Neural progenitor cell (in vitro differentiated cells): ENCODE results near the gene GRM2. TPM values are rescaled to one million over a fixed set of nuclear protein-coding genes. Genes with fewer than 3 reads are reported as not detected.

Source experiments
- DNase-seq: peaks from one replicate; pipeline ENCODE4 v3.0.0-alpha.2; 2016; ENCODE audit warnings: low spot score
- H2AFZ ChIP-seq: fragments of 200-600 bp; sonication (generic); replicated peaks from 2 replicates; pipeline ENCODE4 v1.6.1; 2016; ENCODE audit warnings: antibody characterized with exemption
- H3F3A ChIP-seq: fragments of 200-600 bp; sonication (generic); 2 replicates; pipeline ENCODE4 v1.6.1; 2016; ENCODE audit warnings: antibody characterized with exemption, low read depth
- H3K27ac ChIP-seq: fragments of 200-600 bp; sonication (generic); 2 replicates; pipeline ENCODE4 v1.5.1; 2016; ENCODE audit warnings: mild to moderate bottlenecking
- H3K27me3 ChIP-seq: fragments of 200-600 bp; sonication (generic); 2 replicates; pipeline ENCODE4 v1.6.1; 2016; ENCODE audit warnings: mild to moderate bottlenecking, moderate library complexity
- H3K36me3 ChIP-seq: fragments of 200-600 bp; sonication (generic); 2 replicates; pipeline ENCODE4 v1.5.1; 2016
- H3K4me1 ChIP-seq: fragments of 200-600 bp; sonication (generic); 2 replicates; pipeline ENCODE4 v1.6.1; 2016; ENCODE audit warnings: mixed run types
- H3K4me2 ChIP-seq: fragments of 200-600 bp; sonication (generic); 2 replicates; pipeline ENCODE4 v1.6.1; 2016
- H3K4me3 ChIP-seq: fragments of 200-600 bp; sonication (generic); 2 replicates; pipeline ENCODE4 v1.5.1; 2016
- H3K79me2 ChIP-seq: fragments of 200-600 bp; sonication (generic); 2 replicates; pipeline ENCODE4 v1.6.1; 2016; ENCODE audit warnings: low read depth
- H3K9ac ChIP-seq: fragments of 200-600 bp; sonication (generic); 2 replicates; pipeline ENCODE4 v1.6.1; 2016
- H3K9me3 ChIP-seq: fragments of 200-600 bp; sonication (generic); 2 replicates; pipeline ENCODE4 v1.5.1; 2016; ENCODE audit warnings: low read depth
- H4K20me1 ChIP-seq: fragments of 200-600 bp; sonication (generic); 2 replicates; pipeline ENCODE4 v1.6.1; 2016; ENCODE audit warnings: low read depth
- H3K27ac Mint-ChIP-seq: 3 replicates; pipeline ENCODE4 v1.8.0; 2021; ENCODE audit warnings: mixed read lengths
- H3K27me3 Mint-ChIP-seq: 2 replicates; pipeline ENCODE4 v1.8.0; 2022; ENCODE audit warnings: low read depth, mild to moderate bottlenecking, inconsistent platforms, moderate library complexity, mixed read lengths; ENCODE audit not compliant: insufficient read depth
- H3K36me3 Mint-ChIP-seq: 3 replicates; pipeline ENCODE4 v1.8.0; 2021; ENCODE audit warnings: mixed read lengths
- H3K4me1 Mint-ChIP-seq: 3 replicates; pipeline ENCODE4 v1.8.0; 2021; ENCODE audit warnings: mixed read lengths
- H3K4me3 Mint-ChIP-seq: 3 replicates; pipeline ENCODE4 v1.8.0; 2021; ENCODE audit warnings: mild to moderate bottlenecking, moderate library complexity, mixed read lengths
- H3K9me3 Mint-ChIP-seq: 3 replicates; pipeline ENCODE4 v1.8.0; 2020; ENCODE audit warnings: mixed read lengths
- EZH2 ChIP-seq: fragments of 200-600 bp; sonication (generic); IDR thresholded peaks from 2 replicates; pipeline ENCODE4 v1.6.1; 2017; ENCODE audit warnings: antibody characterized with exemption, mild to moderate bottlenecking, moderate library complexity
- EZH2phosphoT487 ChIP-seq: fragments of 200-600 bp; sonication (generic); IDR thresholded peaks from 2 replicates; pipeline ENCODE4 v1.6.1; 2017; ENCODE audit warnings: antibody characterized with exemption
- total RNA-seq: library from RNA; depleted of rRNA; stranded (reverse); fragments of >200 nt; gene quantifications from 2 replicates; pipeline ENCODE4 v1.2.3, GENCODE V29; 2015; ENCODE audit warnings: low replicate concordance
- TF ChIP-seq, protein P1 (sequence below): fragments of 200-600 bp; sonication (generic); IDR thresholded peaks from 2 replicates; pipeline ENCODE4 v1.5.1; 2017; ENCODE audit warnings: antibody characterized with exemption, mild to moderate bottlenecking

The GRM2 gene
- total RNA-seq, 1 donor from 2014 or later: 1.9 TPM

DNA sequence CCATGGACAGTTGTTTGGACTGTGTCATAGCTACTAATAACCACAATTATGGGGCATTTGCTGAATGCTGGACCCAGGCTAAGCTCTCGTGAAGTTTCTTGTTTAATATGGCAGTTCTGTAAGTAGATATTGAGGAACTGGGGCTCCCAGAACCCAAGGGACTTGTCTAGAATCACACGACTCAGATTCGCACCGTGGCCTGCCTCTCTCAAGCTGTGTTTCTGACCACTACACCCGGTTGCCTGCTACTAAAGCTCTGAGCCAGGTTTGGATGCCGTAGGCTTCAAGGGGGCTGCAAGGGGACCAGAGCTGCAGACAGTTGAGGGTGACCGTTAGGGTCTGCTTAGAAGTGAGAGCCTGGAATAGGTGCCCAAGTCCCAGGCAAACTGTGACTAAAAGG is 24.3 kb upstream of the GRM2 start:
- peaks cover 3% of the 10 kb centered on the region for H3K27me3 Mint-ChIP-seq
- no peak for DNase-seq
- no peak overlapping the region for H3K4me3 Mint-ChIP-seq
- peak overlapping the region; percentile 20 for H2AFZ ChIP-seq
- H3K79me2 ChIP-seq: no peaks in the 10 kb centered on the region
- H3F3A ChIP-seq: no peaks in the 10 kb centered on the region
- no peak overlapping the region for H3K9ac ChIP-seq
- no peak overlapping the region for H3K27ac Mint-ChIP-seq
- no peak overlapping the region for H3K4me3 ChIP-seq
- H3K9me3 ChIP-seq: no peaks in the 10 kb centered on the region
- no peaks in the 10 kb centered on the region for H4K20me1 ChIP-seq
- H3K4me2 ChIP-seq: no peak overlapping the region
- H3K4me1 Mint-ChIP-seq: peaks cover 18% of the 10 kb centered on the region
- no peaks in the 10 kb centered on the region for H3K27me3 ChIP-seq
- no peaks in the 10 kb centered on the region for H3K9me3 Mint-ChIP-seq
- H3K27ac ChIP-seq: no peak overlapping the region
- H3K36me3 Mint-ChIP-seq: peaks cover 5% of the 10 kb centered on the region
- H3K36me3 ChIP-seq: no peaks in the 10 kb centered on the region
- TF ChIP-seq, protein P1, sequence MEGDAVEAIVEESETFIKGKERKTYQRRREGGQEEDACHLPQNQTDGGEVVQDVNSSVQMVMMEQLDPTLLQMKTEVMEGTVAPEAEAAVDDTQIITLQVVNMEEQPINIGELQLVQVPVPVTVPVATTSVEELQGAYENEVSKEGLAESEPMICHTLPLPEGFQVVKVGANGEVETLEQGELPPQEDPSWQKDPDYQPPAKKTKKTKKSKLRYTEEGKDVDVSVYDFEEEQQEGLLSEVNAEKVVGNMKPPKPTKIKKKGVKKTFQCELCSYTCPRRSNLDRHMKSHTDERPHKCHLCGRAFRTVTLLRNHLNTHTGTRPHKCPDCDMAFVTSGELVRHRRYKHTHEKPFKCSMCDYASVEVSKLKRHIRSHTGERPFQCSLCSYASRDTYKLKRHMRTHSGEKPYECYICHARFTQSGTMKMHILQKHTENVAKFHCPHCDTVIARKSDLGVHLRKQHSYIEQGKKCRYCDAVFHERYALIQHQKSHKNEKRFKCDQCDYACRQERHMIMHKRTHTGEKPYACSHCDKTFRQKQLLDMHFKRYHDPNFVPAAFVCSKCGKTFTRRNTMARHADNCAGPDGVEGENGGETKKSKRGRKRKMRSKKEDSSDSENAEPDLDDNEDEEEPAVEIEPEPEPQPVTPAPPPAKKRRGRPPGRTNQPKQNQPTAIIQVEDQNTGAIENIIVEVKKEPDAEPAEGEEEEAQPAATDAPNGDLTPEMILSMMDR: no peak
- TF ChIP-seq EZH2: no peak
- no peak for TF ChIP-seq EZH2phosphoT487
- no peaks in the 10 kb centered on the region for H3K4me1 ChIP-seq

DNA sequence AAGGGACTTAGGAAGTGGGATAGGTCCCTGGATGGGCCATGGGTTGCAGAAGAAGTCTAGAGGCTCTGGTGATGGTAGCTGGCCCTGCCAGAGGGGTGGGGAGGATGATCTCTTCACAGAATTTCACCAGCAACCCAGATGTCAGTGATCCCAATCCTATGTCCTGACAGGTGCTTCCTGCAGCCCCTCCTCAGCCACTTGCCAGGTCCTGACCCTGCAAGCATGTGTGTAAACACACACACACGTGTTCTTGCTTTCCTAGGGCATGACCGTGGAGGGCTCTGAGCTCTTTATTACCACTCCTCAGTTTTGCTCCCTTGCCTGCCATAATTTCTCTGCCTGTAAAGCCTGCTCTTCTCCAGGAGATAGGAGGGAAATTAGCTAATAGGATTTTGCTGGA is 23.3 kb upstream of the GRM2 start:
- H3K4me1 Mint-ChIP-seq: peaks cover 20% of the 10 kb centered on the region
- no peak for TF ChIP-seq EZH2phosphoT487
- TF ChIP-seq, protein P1: no peak
- TF ChIP-seq EZH2: no peak
- Histone ChIP-seq H3K4me3 (no peak overlapping the region), H3K36me3 (no peaks in the 10 kb centered on the region), H2AFZ (no peak overlapping the region), H3K9ac (no peak overlapping the region), H3K27ac (no peak overlapping the region), H3K79me2 (no peaks in the 10 kb centered on the region), H3K4me2 (no peak overlapping the region), H4K20me1 (no peaks in the 10 kb centered on the region), H3K4me1 (no peaks in the 10 kb centered on the region), H3F3A (no peaks in the 10 kb centered on the region), H3K9me3 (no peaks in the 10 kb centered on the region), H3K27me3 (no peaks in the 10 kb centered on the region)
- no peak overlapping the region for H3K27ac Mint-ChIP-seq
- peaks cover 3% of the 10 kb centered on the region for H3K27me3 Mint-ChIP-seq
- H3K4me3 Mint-ChIP-seq: no peak overlapping the region
- DNase-seq: no peak
- H3K9me3 Mint-ChIP-seq: no peaks in the 10 kb centered on the region
- peaks cover 5% of the 10 kb centered on the region for H3K36me3 Mint-ChIP-seq

DNA sequence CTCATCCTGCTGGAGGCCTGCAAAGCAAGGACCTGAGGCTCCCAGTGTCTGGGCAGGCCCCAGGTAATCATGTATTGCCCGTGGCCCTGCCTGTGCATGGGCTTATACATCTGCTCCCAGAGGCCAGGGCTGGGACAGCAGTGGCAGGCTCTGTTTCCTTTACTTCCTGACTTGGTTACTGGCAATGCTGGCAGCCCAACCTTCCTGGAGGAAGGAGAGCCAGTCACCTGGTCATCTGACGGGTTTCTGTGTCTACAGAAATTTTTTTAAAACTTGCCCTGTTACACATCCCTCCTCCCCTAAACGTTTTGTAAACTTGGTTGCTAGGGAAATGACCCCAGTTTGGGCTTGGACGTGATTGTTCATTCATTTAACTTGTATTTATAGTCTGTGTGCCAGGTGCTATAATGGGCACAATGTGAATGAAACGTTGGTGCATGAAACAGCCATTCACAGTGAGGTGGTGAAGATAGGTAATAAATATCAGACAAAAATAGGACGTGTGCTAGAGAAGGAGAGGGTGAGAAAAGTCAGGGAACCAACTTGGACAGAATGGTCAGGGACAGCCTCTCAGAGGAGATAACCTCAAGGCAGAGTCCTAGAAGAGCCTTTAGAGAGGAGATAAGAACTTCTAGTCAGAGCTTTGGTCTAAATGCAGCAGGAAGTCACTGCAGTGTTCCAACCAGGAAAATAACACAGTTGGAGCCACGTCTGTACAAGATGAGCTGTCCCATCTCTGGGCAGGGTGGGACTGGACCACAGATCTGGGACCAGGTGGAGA is 21.7 kb upstream of the GRM2 start:
- H3K4me3 Mint-ChIP-seq: no peak overlapping the region
- peaks cover 20% of the 10 kb centered on the region for H3K4me1 Mint-ChIP-seq
- Histone ChIP-seq H3K4me1 (no peaks in the 10 kb centered on the region), H2AFZ (no peak overlapping the region), H3K27me3 (no peaks in the 10 kb centered on the region), H3K9ac (no peak overlapping the region), H4K20me1 (no peaks in the 10 kb centered on the region), H3K36me3 (no peaks in the 10 kb centered on the region), H3K4me3 (no peak overlapping the region), H3F3A (no peaks in the 10 kb centered on the region), H3K27ac (no peak overlapping the region), H3K4me2 (no peak overlapping the region), H3K9me3 (no peaks in the 10 kb centered on the region), H3K79me2 (no peaks in the 10 kb centered on the region)
- no peaks in the 10 kb centered on the region for H3K9me3 Mint-ChIP-seq
- H3K36me3 Mint-ChIP-seq: peaks cover 5% of the 10 kb centered on the region
- DNase-seq: no peak
- TF ChIP-seq EZH2phosphoT487 (no peak), EZH2 (no peak)
- TF ChIP-seq, protein P1: no peak
- no peak overlapping the region for H3K27ac Mint-ChIP-seq
- peaks cover 3% of the 10 kb centered on the region for H3K27me3 Mint-ChIP-seq
